ENCODE measurements around the gene SLC6A15.

SLC6A15 gene

DNA sequence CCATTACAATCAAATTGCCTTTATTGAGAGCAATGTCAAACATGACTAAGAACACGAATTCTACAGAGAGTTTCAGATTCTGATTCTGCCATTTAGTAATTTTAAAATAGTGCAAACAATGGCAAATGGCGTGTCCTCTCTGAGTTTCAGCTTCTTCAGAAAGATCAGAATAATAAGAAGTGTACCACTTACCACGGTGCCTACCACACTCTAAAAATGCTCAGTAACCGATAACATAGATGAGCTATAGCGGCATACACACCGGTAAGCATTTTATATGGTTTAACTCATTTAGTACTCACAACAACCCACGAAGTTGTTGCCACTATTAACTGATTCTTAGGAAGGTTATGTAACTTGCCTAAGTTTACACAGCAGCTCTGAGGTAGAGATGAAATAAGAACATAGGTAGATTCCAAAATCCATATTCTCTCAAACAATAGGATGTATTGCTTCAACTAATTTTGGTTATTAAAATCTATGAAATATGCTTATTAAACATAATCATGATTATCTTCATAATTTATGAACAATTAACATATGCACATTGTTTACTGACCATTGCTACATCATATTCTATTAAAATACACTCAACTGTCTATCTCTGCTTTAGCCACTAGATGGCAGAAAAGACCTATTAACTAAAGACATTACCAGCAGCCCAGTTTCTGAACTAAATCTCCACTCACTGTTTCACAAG, 38.3 kb downstream of the SLC6A15 start:
- peak; percentile 51 for DNase-seq

DNA sequence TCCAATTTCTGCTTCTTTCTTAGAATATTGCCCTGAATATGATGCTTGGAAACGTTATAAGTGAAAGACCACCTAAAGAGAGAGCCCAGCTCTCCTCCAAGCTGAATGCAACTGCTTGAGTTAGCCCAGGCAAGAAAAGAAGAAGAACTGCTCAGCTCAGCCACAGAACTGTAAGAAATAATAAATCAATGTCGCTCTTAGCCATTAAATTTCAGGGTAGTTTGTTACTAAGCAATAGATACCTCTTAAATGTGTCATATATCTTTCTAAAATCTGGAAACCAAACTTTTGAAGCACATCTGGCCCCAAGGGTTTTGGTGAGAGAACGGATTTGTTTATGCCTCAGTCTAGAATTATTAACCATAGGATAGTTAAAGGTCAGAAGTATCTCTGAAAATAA, 50.4 kb downstream of the SLC6A15 start:
- DNase-seq = no peak

- DNase-seq = no peak
Measured at GRCh38 chr12:84860718-84861117, 51.9 kb downstream of the SLC6A15 start.

DNA sequence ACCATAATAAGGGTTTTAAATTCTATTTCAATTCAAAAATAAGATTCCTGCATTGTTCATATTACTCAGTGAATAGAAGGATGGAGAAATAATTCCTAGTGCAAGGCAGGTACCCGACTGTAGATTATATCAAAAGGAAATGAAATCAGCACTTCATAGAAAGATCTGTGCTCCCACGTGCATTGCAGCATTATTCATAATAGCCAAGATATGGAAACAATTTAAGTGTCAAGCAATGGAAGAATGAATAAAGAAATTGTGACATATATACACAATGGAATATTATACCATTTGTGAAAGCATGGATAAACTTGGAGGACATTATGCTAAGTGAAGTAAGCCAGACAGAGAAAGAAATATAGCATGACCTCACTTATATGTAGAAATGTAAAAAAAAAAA, 53.8 kb downstream of the SLC6A15 start:
- DNase-seq = no peak

GRCh38 chr12:84857525-84858208, 54.9 kb downstream of the SLC6A15 start:
- DNase-seq = no peak

- peak; percentile 5 for DNase-seq
Measured at GRCh38 chr12:84856156-84856900, 56.3 kb downstream of the SLC6A15 start.

- DNase-seq = no peak
Measured at GRCh38 chr12:84843593-84844144, 68.9 kb downstream of the SLC6A15 start.

DNA sequence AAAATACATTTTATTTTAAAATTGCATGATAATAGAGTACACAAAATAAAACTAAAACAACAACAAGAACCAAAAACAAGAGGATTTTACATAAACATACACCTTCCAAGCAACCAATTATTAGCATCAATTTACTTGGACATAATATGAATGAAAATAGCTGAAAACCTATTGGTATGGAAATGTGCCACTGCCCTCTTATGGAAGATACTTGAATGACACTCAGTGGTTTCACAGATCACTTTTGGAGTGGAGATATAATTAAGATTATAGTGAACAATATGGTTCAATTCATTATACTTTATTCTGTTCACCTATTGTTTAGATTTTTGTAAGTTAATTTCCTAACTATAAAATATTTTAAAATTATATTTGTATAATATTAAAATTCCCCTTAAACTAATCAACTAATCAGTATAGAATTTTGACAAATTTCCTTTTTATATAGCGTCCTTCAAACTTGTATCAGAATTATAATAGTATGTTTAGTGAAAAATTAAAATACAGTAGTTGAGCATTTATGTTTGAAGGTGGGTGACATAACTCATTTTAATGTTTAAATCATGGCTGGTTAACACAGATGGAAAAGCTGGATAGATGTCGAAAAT, 70.1 kb downstream of the SLC6A15 start:
- peak; percentile 49 for DNase-seq

- DNase-seq = no peak
Measured at GRCh38 chr12:84841591-84841990, 71.0 kb downstream of the SLC6A15 start.

DNA sequence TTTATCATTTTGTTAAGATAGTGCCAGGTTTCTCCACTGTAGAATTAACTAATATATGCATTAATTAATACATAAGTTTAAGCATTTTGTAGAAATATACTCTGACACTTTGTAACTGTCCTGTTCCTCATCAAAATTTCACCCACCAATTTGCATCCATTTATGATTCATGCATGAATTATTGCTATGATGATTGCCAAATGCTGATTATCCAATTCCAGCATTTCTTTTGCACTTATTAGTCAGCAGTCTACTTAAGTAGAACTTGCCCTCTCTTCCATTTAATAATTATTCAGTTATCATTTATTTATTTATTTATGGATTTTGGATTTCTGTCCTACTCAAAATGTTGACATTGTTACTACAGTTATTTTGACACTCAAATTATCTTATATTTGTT, 72.2 kb downstream of the SLC6A15 start:
- DNase-seq = no peak

DNA sequence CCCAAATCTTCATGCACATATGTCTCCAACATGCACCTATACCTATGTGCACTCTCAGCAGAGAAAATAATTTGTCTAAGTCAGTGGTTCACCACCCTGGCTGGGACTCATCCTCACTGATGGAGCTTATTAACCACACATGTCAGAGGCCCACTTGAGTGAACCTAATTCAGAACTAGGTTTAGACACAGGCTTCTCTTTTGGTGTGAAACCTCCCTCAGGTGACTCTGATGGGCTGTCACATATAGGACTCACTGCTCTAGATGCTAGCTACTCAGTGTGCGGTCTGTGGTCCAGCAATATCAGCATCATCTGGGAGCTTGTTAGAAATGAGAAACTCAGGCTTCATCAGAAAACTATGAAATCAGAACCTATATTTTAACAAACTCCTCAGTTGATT, 85.7 kb downstream of the SLC6A15 start:
- no peak for DNase-seq

DNA sequence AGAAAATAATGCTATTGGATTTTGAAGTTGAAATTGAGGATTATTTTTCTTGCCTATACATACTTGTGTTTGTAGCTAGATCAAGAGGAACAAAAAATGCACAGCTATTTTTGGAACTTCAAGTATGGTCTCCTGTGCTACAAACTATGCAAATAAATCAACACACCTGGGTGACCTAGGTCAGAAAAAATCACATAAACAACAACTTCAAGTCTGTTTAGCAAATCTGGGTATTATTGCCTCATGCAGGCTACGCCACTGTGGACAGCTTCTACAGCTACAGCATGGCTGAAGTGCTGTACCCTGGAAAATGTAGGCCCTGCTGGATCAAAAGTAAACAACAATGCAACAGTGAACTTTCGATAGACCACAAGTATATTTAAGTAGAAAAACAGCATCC, 87.5 kb downstream of the SLC6A15 start:
- DNase-seq = no peak

- DNase-seq = peak; percentile 81
Measured at GRCh38 chr12:84822525-84822924, 90.1 kb downstream of the SLC6A15 start.

DNA sequence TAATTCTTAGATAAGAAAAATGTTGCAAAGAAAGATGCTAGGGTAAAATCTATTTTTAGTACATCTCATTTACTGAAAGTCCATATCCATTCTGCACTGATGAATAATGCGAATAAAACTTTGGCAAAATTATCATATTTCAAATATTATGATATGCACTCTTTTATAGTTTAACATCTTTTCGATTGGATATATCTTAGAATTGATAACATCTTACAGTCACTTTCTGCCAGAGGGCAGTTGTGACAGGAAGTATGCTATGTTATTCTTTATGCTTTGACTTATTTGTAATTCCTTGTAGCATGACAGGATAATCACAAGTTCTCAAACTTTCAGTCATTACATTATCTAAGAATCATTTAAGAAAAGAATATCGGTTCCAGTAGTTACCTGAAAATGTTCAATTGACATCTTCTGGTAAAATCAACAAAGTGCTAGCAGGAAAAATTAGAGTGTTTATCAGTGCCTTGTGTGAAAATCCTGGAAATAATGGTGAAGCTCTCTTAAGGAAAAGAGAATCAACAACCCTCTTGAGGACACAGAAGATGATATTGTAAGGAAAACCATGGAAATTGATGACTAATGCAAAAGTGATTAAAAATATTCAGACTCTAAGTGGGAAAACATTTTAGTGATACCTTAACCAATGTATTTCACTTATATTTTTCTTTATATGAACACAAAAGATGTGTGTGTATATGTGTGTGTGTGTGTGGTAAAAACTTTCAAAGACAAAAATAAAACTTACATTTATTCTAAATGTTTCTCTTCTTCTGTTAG, 95.5 kb downstream of the SLC6A15 start:
- peak; percentile 55 for DNase-seq

DNA sequence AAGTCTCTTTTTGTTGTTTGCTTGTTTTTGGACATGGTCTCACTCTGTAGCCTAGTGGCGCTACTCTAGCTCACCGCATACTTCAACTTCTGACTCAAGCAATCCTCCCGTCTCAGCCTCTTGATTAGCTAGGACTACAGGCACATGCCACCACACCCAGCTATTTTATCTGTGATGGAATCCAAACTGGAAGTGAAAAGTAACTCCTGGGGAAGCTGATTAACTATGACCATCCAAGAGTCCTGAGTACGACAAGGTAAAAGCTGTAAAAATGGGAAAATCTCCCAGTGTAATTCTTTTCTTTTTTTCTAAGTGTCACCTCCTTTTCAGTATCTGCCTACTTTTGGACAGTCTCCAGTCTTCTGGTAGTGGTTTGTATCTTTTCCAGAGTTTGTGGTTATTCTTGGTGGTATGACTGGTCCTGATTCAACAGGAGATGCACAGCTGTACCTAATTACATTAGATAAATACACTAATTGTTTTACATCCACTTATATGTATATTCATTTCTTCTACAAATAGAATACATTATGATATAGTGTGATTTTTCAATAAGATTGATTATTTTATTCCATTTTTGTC, 97.8 kb downstream of the SLC6A15 start:
- DNase-seq = peak; percentile 76

DNA sequence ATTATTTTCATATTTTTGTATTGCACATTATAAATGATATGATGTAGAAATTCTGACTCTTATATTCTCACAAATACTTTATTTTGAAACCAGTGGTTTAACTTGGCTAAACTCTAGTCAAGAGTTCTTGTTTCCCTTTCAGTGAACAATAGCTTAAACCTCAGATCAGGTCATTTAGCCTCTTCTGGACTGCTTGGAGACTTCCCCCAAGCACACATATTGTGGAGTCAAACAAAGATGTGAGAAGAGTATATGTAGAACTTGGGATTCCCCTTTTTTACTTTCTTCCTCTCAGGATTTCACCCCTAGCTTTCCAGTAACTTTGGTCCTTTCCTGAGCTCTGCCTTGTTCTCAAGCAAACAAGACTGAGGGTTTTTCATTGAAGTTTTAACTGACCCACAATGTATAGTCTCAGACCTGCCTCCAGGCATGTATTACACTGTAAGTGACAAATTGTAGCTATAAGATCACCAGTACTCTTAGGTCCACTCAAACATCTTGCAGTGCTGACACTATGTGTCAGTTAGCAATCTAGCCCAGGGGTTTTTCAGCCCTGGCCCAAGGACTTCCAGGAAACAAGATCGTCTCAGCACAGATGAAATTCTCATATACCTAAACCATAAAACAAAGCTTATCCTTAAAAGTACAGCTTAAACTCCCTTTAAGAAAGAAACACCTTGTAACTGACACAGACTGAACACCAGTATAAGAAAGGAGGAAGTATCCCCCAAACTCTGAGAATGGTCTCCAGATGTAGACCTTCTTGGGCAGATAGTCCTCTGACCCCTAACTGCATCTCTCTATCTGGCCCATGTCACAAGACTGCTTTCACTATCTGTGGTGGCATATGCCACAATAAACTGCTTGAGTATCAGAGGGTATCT, 98.6 kb downstream of the SLC6A15 start:
- DNase-seq = no peak

GRCh38 chr12:84811291-84811690, 101.3 kb downstream of the SLC6A15 start:
- peak; percentile 86 for DNase-seq

GRCh38 chr12:84810611-84811010, 102.0 kb downstream of the SLC6A15 start:
- DNase-seq = no peak

All from fibroblast of skin of back (primary cell).